ENCODE measurements around the gene OR10P1. TPM values are rescaled to one million over a fixed set of nuclear protein-coding genes. Genes with fewer than 3 reads are reported as not detected.

Gene OR10P1
- total RNA-seq, 2 experiments from 2014 or later: not detected

- CTCF ChIA-PET (ENCODE audit: unreplicated experiment): no interaction called here
- BruUV-seq (replicated peaks): no TSS peak
- no peaks in the 10 kb centered on the region for H4K20me1 ChIP-seq (ENCODE audit: insufficient read depth, low read length)
Observed at GRCh38 chr12:55684761-55685370, 48.2 kb downstream of the OR10P1 start.

GRCh38 chr12:55685671-55686070 is 49.0 kb downstream of the OR10P1 start:
- Histone ChIP-seq H3K4me1 (ENCODE audit: insufficient read depth, low read length, poor library complexity, severe bottlenecking) (peaks cover 7% of the 10 kb centered on the region), H3K36me3 (ENCODE audit: insufficient read depth, low read length) (no peaks in the 10 kb centered on the region), H3K27ac (ENCODE audit: low read depth, low read length, poor library complexity, severe bottlenecking) (no peak overlapping the region), H3K9me2 (ENCODE audit: insufficient read depth, low read length) (no peaks in the 10 kb centered on the region), H3K9me3 (ENCODE audit: low read length) (no peaks in the 10 kb centered on the region), H4K20me1 (ENCODE audit: insufficient read depth, low read length) (no peaks in the 10 kb centered on the region), H2AFZ (ENCODE audit: low read length) (no peak overlapping the region), H3K4me3 (ENCODE audit: low read depth, low read length, poor library complexity, severe bottlenecking) (no peak overlapping the region), H3K79me2 (ENCODE audit: insufficient read depth, low read depth, low read length) (no peaks in the 10 kb centered on the region), H3K4me2 (ENCODE audit: low read length) (no peak overlapping the region)
- TF ChIP-seq, protein P1, sequence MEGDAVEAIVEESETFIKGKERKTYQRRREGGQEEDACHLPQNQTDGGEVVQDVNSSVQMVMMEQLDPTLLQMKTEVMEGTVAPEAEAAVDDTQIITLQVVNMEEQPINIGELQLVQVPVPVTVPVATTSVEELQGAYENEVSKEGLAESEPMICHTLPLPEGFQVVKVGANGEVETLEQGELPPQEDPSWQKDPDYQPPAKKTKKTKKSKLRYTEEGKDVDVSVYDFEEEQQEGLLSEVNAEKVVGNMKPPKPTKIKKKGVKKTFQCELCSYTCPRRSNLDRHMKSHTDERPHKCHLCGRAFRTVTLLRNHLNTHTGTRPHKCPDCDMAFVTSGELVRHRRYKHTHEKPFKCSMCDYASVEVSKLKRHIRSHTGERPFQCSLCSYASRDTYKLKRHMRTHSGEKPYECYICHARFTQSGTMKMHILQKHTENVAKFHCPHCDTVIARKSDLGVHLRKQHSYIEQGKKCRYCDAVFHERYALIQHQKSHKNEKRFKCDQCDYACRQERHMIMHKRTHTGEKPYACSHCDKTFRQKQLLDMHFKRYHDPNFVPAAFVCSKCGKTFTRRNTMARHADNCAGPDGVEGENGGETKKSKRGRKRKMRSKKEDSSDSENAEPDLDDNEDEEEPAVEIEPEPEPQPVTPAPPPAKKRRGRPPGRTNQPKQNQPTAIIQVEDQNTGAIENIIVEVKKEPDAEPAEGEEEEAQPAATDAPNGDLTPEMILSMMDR (conservative IDR thresholded peaks at IDR 0.05; ENCODE audit: low read length): no peak
- no peak for TF ChIP-seq EZH2phosphoT487 (IDR thresholded peaks at IDR 0.05; ENCODE audit: borderline replicate concordance, low read depth, low read length)
- DNase-seq (ENCODE audit: low spot score): no peak
- BruUV-seq (replicated peaks): no TSS peak
- ChIA-PET POLR2A (interaction anchor here (0.6 kb wide), 1 partner anchor 419 kb away, joined by 3 read pairs; the partner anchor contains the start of gene PA2G4), CTCF (ENCODE audit: unreplicated experiment) (no interaction called here)
- intact Hi-C loops (cut with micrococcal nuclease; ENCODE audit: unreplicated experiment): no loop called here

More at GRCh38 chr12:55684761-55685370, 48.2 kb downstream of the OR10P1 start:
- POLR2A ChIA-PET: no interaction called here
- H3K4me1 ChIP-seq (ENCODE audit: insufficient read depth, low read length, poor library complexity, severe bottlenecking): peaks cover 7% of the 10 kb centered on the region
- TF ChIP-seq EZH2phosphoT487 (IDR thresholded peaks at IDR 0.05; ENCODE audit: borderline replicate concordance, low read depth, low read length): no peak
- TF ChIP-seq, protein P1 (conservative IDR thresholded peaks at IDR 0.05; ENCODE audit: low read length): no peak
- no peak overlapping the region for H2AFZ ChIP-seq (ENCODE audit: low read length)
- H3K27ac ChIP-seq (ENCODE audit: low read depth, low read length, poor library complexity, severe bottlenecking): no peak overlapping the region
- no peak overlapping the region for H3K4me2 ChIP-seq (ENCODE audit: low read length)
- intact Hi-C loops (cut with micrococcal nuclease; ENCODE audit: unreplicated experiment): no loop called here
- DNase-seq (ENCODE audit: low spot score): no peak
- no peaks in the 10 kb centered on the region for H3K36me3 ChIP-seq (ENCODE audit: insufficient read depth, low read length)
- no peaks in the 10 kb centered on the region for H3K79me2 ChIP-seq (ENCODE audit: insufficient read depth, low read depth, low read length)
- no peaks in the 10 kb centered on the region for H3K9me2 ChIP-seq (ENCODE audit: insufficient read depth, low read length)
- H3K9me3 ChIP-seq (ENCODE audit: low read length): no peaks in the 10 kb centered on the region
- no peak overlapping the region for H3K4me3 ChIP-seq (ENCODE audit: low read depth, low read length, poor library complexity, severe bottlenecking)

GRCh38 chr12:55686366-55687010 is 49.8 kb downstream of the OR10P1 start:
- POLR2A ChIA-PET: interaction anchor here (0.7 kb wide), 2 partner anchors 11 to 503 kb away, joined by 3 read pairs; no protein-coding TSS in a partner anchor
- Histone ChIP-seq H2AFZ (ENCODE audit: low read length) (no peak overlapping the region), H4K20me1 (ENCODE audit: insufficient read depth, low read length) (no peaks in the 10 kb centered on the region), H3K4me3 (ENCODE audit: low read depth, low read length, poor library complexity, severe bottlenecking) (no peak overlapping the region), H3K4me2 (ENCODE audit: low read length) (no peak overlapping the region), H3K27ac (ENCODE audit: low read depth, low read length, poor library complexity, severe bottlenecking) (no peak overlapping the region), H3K9me2 (ENCODE audit: insufficient read depth, low read length) (no peaks in the 10 kb centered on the region), H3K4me1 (ENCODE audit: insufficient read depth, low read length, poor library complexity, severe bottlenecking) (peaks cover 7% of the 10 kb centered on the region), H3K79me2 (ENCODE audit: insufficient read depth, low read depth, low read length) (no peaks in the 10 kb centered on the region), H3K36me3 (ENCODE audit: insufficient read depth, low read length) (no peaks in the 10 kb centered on the region), H3K9me3 (ENCODE audit: low read length) (no peaks in the 10 kb centered on the region)
- intact Hi-C loops (cut with micrococcal nuclease; ENCODE audit: unreplicated experiment): no loop called here
- CTCF ChIA-PET (ENCODE audit: unreplicated experiment): no interaction called here
- BruUV-seq (replicated peaks): no TSS peak
- TF ChIP-seq EZH2phosphoT487 (IDR thresholded peaks at IDR 0.05; ENCODE audit: borderline replicate concordance, low read depth, low read length): no peak
- TF ChIP-seq, protein P1 (conservative IDR thresholded peaks at IDR 0.05; ENCODE audit: low read length): no peak
- no peak for DNase-seq (ENCODE audit: low spot score)

All from OCI-LY7 (cell line).